Limb (tissue), 2 donors: ENCODE data around the gene SUCO.

Experiments
- DNase-seq, 2 donors: peaks; one replicate each; pipeline ENCODE4 v3.0.0-alpha.2; 2016; ENCODE audit errors: extremely low spot score in 2 of 2

SUCO gene

DNA sequence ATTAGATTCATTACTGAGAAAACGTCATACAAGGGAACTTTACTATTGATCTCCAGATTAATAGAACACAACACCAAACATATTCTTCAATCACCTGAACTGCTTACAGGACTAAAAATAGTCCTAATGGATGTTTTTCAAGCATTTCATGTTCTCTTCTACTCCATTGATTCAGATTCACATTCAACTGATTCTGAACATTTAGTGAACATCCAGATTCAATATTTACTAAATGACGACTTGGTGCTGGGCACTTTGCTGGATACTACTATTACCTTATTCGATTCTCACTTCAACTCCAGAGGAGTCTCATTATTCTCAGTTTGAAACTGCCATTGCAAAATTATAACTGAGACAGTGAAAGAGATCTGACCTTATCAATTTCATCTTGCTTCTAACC is 18.8 kb upstream of the SUCO start:
- DNase-seq = no peak

DNA sequence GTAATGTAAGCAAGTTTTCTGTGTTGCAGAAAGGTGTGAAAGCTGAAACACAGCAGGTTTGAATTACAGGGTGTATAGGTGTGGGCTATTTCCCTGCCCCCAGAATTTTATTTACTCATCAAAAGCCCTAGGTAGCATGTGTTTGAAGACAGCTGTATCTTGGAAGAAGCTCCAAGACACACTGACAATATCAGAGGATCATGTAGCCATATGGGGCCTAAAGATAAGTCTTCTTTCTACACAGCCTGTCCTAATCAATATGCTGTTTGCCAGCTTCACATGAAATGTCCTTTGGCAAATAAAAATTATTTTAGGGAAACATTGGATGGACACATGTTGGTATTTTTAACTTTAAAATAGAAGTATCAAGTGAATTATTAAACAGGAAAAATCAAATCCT is 17.5 kb upstream of the SUCO start:
- no peak for DNase-seq

DNA sequence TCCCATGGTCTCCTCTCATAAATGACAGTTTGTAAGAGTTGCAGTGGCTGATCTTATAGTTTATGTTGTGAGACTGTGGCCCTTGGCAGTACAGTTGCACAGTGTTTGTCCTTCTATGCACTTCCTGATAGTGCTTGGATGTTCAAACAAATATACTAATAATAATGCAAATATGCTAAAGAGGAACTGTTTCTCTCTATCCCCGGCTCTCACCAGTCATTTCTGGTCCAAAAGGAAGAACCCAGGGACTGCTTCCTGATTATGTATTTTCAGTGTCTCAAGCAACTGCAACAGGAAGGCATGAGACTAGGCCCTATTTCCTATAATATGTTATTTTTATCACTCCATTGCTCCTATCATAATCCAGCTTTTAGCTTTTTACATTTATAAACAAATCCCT is 17.0 kb upstream of the SUCO start:
- no peak for DNase-seq

DNA sequence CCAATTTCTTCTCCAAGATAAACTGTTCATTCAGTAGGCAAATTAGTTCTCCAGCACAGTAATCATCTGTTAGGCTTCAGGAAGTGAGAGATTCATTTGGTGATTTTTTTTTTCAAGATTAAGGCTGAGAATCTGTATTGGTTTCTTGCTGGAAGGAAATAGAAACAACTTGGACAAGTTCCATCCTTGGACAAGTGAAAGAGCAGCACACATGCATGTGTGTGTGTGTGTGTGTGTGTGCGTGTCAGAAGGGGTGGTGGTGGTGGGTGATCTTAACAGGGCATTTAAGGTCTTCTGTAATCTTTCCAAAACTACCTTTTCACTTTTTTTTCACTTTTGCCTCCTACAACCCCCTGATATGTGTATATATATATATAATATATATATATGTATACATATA is 15.9 kb upstream of the SUCO start:
- no peak for DNase-seq

DNA sequence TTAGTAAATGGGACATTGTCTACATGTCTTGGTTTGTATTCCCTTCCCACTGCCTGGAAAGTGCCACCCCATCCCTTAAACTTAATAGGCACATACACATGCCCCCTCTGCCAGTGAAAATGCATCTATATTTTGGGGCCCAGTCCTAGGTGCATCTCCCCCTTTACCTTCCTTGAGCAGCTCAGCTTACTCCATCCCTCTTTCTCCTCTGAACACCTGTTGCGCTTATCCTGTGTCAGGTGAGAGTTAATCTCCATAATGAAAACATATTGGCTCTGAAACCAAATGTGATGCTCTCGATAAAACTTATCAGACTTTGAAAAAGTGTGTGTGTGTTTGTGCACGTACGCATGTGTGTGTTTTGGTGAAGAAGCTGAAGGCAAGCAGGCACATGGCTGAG is 15.4 kb upstream of the SUCO start:
- no peak for DNase-seq

DNA sequence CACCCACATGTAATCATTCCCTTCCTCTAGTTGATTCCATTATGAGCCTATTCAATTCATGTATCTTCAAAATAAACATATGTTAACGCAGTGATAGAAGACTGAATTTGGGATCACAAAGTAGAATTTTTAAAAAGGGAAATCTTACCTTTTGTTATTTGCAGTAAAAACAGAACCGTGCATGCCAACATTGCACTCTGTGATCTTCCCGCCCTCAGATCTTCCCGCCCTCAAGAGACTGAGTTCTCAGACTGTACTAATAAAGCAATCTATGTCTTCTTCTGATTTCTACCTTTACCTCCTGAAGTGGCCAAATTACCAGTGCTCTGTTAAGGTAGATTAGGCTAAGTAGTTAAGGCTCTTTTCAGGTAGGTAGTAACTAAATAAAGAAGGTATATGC is 3.6 kb upstream of the SUCO start:
- DNase-seq = no peak

DNA sequence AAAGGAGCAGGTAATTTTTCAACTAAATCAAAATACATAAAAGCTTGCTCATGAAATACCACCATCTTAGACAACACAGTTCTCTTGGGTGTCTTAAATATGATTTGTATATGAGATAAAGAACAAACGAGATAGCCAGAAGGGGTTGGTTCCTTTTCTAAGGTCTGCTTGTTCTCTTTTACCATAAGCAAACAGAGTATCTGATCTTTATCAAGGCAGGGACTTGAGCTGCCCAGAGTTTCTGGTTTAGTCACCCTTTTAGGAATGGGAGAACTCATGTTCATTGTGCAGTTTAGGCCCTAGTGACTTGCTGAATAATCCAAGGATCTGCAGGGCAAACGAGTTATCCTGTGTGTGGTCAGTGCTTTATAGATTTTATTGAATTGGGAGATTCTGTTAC is 3.0 kb upstream of the SUCO start:
- no peak for DNase-seq

DNA sequence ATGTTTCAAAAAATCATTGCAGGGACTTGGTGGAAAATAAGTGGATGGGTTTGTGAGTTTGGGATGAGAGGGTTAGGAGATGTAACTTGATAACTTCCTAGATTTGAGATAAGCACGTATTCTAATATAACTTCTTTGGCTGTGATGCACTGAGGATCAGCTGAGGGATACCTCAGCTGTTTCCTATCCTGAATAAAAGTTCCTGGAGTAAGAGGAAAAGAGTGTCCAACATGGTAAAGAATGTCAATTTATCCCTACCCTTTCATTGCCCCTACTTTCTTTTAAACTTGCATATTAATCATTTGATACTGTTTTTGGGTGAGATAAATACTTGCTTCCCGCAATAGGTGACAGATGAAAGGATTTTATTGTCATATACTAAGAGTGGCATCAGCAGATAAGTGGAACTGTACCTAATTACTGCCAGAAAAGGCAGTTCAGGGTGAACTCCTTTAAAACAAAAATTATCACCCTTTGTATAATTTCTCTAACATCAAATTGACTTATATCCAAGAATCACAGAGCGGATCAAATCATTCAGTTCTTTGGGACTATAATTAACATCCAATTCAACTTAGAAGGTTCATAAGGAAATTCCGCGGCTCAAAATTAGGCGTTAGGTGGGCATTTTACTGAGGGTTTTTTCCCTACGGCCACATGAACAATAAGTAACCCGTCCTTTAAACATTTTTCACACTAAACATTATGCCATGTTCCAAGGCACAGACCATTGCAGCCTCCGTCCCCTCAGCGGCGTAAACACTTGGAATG is 1.4 kb upstream of the SUCO start:
- no peak for DNase-seq

DNA sequence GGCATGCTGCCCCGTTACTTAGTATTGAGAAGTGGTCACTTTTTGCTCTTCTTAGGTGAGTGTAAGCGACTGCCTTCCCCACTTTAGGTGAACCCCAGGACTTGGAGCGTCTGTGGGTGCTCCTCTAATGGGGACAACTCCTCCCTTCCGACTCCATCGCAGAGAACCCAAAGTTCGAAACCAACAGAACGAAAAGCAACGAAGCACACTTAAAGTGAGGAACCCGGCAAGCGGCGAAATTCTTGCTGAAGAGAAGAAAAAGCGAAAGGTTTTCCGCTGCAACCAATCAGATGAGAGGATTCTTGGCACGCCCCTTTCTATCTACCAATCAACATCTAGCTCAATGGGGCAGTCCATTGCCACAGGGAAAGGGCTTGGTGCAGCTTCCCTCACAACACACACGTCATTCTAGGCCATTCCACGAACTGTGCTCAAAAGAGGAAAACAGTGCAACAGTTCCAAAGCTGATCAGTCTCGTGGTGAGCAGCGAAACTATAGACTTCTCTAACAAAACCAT is 709 bp upstream of the SUCO start:
- DNase-seq = peak in 1 of 2 donors; percentile 99

DNA sequence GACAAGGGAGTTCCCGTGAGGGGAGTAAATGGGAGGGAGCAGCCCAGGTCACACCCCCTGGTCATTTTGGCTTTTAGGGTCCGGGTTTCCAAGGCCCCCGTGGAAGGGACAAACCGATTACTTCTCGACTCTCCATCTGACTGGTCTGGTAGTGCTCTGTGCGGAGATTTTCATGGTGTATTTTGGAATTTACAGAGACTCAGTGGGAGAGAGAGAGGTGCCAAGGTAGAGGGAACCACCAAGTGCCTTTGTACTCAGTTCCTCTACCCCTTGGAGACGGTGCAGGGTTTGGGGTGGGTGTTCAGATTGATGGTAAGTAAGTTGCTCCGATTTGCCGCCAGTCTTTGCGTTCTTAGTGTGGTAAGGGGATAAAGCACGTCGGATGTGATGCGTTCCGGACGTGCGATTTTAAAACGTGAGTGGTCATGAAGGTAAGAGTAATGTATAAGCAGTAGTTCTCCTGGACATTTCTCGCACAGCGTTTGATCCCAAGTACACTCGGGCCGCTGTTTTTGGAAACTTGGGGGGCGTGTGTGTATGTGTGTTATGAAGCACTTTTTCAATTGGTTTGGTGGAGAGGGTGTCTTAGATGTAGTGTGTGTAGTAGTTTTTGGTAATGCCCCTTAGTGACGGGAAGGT is 682 bp downstream of the SUCO start:
- peak; percentile 19 to 69 for DNase-seq

DNA sequence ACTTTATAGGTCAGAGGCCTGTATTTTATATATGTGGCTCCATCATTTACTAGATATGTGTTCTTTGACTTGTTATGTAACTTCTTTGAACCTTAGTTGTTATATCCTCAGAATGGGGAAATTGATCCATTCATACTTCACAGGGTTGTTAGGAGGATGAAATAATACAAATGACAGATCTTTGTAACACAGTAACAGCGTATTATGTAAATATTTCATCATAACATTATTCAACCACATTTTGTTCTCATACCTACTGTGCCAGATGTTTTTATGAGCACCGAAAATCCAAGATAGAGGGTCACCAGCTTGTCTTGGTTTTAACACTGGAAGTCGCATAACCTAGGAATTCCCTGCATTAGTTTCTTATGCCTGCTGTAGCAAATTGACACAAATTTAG is 3.3 kb downstream of the SUCO start:
- DNase-seq = no peak

DNA sequence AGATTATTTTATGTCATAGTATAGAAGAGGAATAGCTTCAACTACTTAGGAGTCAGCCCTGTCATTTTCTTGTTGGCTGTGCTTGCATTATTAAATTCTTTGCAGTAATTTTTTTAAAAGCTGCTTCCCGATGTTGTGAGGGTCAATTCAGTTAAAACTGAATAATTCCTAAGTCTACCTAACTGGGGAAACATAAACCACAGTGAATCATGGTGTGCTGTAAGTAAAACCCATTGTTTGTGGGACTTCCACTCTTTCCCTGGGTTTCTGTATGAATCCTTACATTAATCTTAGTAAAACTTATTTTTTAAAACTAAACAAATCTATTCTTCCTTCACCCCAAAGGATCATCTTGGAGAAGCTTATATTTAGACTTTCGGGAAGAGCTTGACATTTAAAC is 4.4 kb downstream of the SUCO start:
- no peak for DNase-seq

DNA sequence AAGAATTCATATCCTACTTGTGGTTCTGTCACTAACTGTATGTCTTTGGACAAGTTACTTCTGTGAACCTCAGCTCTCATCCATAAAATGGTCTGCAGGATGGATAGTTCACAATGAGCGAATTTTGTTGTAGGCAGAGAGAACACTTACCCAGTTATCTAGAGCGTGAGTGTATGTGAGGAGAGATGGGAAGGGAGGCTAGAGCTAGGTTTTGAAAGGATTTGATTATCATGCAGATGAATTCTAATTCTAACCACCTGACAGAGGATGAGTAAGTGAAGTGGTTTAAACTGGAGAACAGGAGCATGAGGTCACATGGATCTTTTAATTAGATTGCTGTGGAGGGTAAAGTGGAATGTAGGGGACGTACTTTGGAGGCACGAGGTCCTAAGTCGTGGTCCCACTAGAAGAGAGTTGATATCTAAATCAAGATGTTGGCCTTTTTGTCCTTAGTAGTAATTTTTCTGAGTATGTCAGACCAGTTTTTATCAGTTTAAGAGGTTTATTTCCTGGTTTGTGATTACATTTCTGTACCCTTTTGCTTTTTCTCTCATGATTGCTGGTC is 5.0 kb downstream of the SUCO start:
- no peak for DNase-seq

DNA sequence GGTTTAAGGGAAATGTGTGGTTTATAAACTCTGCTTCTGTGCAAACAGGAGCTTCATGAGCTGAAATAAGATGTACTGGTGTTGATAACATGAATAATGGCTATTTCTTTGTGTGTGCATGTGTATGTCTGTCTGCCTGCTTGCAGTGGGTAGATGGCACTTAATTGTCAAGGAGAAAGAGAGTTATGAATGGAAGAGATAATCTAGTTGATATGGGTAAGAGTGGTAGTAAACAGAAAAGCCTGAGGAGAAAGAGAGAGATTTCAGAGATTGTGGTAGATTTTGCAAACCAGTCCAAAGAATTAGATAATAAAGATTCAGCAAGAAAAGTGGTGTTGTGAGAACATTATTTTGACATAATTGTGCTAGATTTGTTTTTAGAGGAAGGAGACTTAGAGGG is 7.7 kb downstream of the SUCO start:
- DNase-seq = no peak

DNA sequence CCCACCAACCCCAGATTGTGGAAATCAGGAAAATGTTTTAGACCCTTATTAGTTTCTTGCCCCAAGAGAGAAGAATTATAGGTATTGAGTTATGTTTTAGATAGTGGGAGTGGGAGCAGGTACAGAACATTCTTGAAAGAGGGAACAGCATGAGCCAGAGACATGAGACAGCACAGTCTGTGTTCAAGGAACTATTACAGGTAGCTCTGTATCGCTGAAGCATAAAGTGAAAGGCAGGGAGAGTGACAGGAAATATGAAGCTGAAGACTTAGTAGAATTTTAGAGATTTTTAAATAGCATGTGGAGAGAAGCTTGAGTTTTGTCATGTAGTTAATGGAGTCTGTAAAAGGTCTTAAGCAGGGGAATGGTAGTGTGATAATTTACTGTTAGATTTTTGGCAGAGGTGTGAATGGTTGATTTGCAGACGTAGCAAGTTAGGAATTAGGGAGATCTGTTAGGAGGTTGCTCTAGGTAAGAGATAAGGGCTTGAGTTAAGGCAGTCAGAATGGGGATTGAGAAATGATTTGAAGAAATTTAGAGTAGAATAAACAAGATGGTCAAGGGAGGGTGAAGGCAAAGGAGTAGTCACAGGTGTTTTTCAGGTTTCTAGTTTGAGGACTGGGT is 11.6 kb downstream of the SUCO start:
- DNase-seq = no peak

DNA sequence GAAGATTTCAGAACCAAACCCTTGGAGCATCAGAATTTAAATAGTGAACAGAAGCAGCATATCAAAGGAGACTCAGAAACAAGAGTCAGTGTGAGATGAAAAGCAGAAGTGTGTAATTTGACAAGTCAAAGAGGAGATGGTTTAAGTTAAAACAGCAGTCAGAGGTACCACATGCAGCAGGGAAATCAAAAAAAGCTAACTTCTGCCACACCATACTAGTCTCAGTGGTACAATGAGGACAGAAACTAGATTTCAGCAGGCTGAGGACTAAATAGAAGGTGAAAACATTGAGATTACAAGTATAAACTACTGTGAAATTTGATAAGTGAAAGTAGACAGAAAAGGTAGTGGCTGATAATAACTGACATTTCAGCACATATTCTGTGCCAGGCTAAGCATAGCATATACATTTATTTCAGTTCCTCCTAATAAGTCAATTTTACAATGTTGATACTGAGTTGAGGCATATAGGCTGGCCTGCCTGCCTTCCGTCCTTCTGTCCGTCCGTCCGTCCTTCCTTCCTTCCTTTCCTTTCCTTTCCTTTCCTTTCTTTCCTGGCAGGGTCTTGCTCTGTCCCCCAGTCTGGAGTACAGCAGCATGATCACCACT is 12.6 kb downstream of the SUCO start:
- no peak for DNase-seq

DNA sequence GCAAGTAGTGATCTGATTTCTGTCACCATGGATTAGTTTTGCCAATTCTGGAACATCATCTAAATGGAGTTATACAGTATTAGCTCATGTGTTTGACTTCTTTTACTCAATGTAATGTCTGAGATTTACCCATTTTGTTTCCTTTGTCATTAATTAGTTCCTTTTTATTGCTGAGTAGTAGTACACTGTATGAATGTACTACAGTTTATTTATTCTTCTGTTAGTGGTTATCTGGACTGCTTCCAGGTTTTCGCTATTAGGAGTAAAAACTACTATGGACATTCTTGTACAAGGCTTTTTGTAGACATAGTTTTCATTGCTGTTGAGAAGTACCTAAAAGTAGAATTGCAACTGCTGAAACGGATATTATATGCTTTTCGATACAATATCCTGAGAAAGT is 14.1 kb downstream of the SUCO start:
- DNase-seq = no peak

DNA sequence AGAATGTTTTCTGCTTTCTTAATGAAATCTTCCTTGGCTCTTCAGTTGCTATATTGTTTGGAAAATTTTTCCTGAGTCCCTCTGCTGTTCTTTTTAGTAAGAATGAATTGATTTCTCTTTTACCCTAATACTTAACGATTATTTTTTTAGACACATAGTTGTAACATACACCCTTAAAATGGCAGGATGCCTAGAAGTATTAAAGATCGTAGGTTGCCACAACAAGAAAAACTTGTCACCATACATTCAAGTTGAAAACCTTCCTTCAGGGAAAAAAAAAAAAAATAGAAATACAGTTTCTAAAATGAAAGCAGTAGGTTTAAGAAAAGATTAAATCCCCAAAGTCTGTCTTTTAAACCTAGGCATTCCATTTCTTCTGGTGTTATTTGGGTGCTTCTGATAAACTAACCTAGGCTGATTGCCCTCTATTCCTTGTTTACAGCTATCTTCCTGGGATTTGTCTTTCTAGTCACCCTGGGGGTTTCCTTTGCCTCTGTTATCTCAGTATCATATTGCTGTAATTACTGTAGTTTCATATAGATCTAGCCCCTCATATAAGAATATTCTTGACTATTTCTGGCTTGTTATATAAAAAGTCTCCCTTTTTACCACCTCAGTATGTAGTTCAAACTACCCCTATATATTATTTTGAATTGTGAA is 16.8 kb downstream of the SUCO start:
- no peak for DNase-seq

DNA sequence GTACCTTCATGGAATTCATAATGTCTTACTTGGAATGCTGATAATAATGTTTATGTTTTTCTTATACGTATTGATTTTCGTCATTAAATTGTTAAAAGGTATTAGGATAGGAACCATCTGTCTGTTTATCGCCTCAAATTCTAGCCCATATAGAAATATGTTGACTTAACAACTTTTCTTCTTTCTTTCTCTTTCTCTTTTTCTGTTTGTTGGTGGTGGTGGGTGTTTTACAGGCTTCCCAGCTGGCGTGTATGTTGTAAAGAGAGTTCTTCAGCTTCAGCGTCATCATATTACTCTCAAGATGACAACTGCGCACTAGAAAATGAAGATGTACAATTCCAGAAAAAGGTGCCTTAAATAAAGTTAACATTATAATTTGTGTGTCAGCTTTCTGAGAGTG is 18.3 kb downstream of the SUCO start:
- DNase-seq = no peak

DNA sequence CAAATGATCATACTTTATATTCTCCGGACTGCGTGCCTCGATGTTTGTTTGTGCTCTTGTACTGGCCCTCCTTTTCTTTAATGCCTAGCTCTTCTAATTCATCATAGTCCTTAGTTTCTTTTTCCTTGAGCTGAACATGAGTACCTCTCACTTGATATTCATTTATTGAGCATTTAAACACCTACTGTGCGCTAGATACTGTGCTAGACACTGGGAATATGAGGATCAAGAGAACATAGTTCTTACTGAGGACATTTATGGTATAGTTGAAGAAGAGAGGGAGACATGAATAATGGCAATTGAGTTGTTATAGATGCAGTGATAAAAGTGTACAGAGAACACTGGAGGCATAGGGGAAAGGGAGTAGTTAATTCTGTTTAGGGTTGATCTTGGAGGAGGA is 22.0 kb downstream of the SUCO start:
- DNase-seq = no peak

DNA sequence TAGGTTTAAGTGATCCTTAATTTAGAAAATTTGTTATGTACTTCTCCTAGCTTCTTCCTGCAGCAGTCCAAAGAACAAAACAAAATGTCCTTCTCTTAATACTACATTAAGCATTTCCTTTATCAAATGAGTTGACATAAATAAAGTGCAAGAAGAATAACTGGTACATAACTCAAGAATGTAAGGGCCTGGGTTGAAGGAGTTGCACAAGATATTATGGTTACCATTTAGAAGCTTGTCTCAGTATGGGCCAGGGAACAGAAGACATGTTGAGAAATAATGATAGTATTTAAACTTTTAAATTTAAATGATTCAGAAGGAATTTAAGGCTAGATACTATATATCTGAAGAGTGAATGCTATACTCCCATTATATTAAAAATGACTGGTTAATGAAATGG is 23.5 kb downstream of the SUCO start:
- DNase-seq = no peak

DNA sequence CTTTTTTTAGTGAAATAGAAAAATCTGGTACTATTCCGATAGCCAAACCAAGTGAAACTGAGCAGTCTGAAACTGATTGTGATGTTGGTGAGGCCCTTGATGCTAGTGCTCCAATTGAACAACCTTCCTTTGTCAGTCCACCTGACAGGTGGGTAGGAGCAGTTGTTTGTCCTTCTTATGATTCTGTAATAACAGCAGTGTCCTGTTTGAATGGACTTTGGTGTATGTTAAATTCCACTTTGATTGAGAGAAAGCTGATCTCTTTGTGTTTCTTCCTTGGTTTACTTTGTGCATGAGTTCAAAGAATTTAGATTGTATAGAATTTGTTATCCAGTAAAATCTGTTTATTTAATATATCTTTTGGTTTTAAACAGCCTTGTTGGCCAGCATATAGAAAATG is 24.3 kb downstream of the SUCO start:
- DNase-seq = no peak
